Measurements from ENCODE around the gene NME7.
A peak's percentile ranks its signal among the peaks of the same experiment; 100 is the strongest.
"Not testable (repeated sequence)": the region's sequence is repeated elsewhere in the genome, so short reads cannot be mapped to it uniquely, and the experiment has no call there.

NME7 gene

DNA sequence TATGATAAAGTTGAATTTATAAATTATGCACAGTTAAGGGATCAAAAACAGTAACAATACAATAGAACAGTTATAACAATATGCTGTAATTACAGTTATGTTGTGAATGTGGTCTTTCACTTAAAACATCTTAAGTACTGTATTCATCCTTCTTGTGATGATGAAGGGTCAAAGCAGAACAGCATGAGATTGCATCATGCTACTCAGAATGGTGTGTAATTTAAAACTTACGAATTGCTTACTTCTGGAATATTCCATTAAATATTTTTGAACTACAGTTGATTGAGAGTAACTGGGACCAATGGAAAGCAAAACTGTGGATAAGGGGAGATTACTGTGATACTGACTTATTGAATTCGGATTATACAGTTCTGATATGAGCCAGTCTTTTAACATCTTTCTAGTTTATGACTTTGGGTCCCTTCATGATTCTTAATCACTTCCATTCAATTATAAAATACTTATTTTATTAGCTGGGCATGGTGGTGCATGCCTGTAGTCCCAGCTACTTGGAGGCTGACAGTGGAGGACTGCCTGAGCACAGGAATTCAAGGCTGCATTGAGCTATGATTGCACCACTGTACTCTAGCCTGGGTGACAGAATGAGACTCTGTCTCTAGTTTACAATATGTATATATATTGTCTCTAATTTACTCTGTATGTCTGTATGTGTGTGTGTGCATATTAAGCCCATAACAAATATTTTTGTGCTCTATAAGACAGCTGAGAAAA lies 217.9 kb downstream of the NME7 start:
- DNase-seq = no peak

DNA sequence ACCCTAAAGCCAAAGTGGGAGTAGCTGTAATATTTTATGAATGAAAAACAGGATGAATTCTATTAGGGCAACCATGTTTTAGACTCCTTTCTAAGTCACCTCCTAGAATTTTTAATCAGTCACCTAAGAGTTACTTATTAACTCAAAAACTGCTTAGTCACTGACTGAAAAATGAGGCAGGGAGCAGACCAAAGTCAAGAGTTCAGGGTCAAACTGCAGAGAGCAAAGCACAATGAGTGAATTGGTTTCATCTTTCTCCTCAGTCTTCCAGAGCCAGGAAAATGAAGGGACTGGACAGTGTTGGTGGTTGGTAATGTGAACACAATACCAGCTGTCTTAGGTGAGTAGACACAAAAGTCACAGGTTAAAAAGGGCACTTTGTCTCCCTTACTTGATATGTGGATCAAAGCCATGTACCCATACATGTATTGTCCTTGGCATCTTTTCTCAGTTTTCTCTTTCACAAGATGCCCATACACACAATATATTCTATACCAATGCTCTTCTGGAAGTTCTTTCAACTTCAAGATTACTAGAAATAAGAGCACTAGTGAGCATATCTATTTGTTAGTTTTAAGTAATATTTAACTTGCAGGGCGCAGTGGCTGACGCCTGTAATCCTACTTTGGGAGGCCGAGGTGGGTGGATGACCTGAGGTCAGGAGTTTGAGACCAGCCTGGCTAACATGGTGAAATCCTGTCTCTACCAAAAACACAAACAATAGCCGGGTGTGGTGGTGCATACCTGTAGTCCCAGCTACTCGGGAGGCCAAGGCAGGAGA lies 218.9 kb downstream of the NME7 start:
- DNase-seq = no peak

GRCh38 chr1:169146576-169147214 lies 220.9 kb downstream of the NME7 start:
- no peak for DNase-seq

DNA sequence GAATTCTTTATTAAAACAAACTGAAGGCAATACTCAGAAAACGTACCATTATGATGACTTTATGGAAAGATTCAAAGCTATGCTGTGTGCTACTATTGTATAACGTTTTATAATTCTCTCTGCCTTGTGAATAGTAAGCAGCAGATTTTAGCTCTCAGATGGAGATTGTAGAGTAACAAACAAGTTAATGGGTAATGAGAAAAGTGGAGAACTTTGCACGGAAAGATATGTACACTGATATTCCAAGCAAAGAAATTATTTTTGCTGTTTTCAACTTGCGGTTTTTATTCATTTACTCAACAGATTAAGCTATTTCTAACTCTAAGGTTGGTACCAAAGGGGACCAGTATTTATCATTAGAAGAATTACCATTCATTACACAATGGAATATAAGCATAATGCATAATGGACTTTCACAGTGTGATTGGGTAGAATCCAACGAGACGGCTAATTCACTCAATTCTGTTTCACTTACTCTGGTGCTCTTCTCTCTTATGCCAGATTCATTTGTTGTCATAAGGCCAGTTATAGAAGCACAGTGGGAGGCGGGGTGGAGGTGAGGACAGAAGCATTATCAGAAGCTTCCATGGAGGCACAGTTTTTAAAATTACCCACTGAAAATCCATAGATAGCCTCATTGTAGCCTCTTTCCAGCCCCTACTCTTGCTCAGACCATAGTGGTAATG lies 222.5 kb downstream of the NME7 start:
- peak; percentile 14 for DNase-seq

- DNase-seq = no peak
These were observed 223.6 kb downstream of the NME7 start for GRCh38 chr1:169143984-169144383.

- no peak for DNase-seq
These were observed 224.3 kb downstream of the NME7 start for GRCh38 chr1:169143346-169143745.

GRCh38 chr1:169142129-169142528 lies 225.5 kb downstream of the NME7 start:
- no peak for DNase-seq

DNA sequence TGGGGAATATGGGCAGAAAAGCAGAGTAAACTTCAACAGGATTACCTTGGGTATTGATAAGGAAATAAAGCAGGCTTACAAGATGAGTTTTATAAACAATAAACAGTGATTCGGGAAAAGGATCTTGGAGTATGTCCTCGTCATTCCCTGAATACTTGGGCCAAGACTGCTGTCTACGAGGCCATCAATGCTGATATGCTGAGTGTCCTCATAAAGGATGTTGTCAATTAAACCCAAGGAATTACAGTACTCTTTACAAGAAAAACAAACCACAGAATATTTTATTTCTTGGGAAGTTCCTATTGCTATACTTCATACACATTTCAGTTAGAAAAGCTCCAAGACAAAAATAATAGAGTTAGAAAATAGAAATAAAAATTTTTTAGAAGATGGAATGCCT lies 226.2 kb downstream of the NME7 start:
- DNase-seq = no peak

DNA sequence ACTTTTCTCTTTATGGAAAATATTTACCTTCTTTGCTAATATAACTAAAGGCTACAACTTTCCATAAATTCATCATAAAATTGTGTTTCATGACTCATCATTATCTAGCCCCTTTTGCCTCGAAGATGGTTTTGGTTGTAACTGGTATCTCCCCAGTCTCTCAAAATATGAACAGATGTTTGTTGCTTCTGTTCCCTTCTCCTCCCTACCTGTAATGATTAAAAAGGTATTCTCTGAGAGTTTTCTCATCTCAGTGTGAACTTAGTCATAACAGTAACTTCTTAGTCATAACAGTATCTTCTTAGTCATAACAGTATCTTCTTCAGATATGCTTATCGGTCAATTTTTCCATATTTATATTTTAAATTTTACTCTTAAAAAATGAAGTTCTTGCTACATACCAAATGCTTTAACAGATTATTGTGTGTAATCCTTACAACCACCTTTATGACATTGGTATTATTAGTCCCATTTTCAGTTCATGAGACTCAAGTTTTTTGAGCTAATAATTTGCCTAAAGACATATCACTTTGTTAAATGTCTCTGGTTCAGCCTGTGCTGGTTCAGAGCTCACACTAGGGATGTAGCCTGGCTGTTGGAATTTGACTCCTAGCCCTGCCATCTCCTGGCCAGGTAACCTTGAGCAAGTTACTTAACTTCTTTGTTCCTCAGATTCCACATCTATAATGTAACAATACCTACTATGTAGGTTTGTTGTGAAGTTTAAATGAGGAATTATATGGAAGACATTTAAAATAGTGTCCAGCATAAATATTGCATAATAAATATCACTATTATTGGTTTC lies 228.5 kb downstream of the NME7 start:
- DNase-seq = no peak

DNA sequence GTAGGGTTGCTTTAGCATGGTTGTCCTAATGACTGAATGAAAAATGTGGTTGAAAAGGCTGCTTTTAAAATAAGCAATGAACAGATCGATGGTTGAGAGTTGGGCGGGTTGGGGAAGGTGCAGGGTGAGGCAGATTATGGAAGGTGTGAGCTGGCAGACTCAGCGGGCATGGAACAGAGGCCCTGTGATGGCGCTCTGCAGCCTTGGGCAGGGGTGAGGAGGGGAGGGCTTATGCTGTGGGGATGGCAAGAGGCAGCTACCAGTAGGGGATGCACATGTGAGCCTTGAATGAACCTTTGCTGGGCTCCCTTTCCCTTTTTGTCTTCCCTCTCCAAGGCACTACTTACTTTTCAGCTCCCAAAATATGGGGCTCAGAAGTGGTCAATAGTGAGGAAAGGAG lies 230.2 kb downstream of the NME7 start:
- DNase-seq = no peak

- no peak for DNase-seq
These were observed 233.6 kb downstream of the NME7 start for GRCh38 chr1:169133801-169134502.

- no peak for DNase-seq
These were observed 234.4 kb downstream of the NME7 start for GRCh38 chr1:169133228-169133576.

GRCh38 chr1:169132512-169133227 lies 234.9 kb downstream of the NME7 start:
- DNase-seq = no peak

DNA sequence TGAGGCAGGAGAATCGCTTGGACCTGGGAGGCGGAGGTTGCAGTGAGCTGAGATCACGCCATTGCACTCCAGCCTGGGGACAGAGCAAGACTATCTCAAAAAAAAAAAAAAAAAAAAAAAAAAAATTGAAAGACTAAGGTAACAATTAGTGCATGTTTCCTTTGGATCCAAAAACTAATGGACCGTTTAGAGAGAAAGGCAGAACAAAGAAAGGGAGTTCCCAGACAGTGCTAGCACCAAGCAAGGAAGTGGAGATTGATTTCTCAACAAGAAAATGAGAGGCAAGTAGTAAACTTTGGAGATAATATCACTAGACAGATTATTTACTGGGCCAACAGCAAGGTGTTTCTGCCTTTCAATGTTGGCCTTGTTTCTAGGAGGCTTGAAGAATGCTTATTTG lies 236.9 kb downstream of the NME7 start:
- DNase-seq = no peak

DNA sequence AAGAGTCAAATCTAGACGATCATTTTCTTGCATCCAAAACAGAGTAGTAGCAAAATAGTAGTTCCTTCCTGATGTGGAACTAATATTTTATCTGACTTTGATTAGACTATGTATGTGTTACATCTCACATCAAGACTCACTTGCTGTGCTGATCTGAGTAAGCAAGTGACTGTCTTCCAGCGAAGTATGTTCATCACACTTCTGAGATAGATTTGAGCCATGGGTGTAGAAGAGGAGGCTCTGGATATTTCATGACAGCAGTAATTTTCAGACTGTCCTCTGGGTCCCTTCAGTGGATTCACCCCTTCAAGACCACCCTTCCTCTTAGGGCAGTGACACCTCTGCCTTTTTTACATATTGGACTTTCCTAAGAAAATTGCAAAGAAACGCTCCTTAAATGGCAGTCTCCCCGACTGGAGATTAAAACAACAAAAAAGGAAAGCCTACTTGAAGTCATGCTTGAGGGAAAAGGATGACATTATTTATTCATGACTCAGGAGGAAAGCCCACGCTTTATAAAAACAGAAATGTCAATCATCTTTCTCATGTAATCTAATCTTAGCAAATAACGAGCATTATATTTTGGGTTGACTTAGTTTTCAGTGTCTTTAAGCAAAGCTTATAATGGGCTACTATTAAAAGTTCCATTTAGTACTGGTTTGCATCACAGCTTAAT lies 238.3 kb downstream of the NME7 start:
- DNase-seq = no peak

DNA sequence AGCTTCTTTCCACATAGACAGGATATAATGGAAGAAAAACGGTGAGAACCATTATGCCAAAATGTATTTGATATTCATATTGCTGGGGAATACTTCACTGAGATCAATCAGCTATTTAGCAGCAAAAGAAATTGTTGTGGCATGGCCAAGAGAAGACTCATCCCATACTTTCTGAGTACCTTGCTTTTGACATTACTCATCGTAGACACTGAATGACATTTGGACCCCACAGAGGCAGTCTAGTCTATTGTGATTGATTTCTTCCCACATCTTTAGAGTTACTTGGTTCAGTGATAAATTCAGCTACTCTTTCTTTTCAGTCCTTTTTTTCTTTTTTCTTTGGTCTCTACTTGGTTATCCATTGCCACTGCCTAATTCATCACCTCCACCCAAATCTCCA lies 239.0 kb downstream of the NME7 start:
- no peak for DNase-seq

- DNase-seq = no peak
These were observed 240.3 kb downstream of the NME7 start for GRCh38 chr1:169127305-169127704.

DNA sequence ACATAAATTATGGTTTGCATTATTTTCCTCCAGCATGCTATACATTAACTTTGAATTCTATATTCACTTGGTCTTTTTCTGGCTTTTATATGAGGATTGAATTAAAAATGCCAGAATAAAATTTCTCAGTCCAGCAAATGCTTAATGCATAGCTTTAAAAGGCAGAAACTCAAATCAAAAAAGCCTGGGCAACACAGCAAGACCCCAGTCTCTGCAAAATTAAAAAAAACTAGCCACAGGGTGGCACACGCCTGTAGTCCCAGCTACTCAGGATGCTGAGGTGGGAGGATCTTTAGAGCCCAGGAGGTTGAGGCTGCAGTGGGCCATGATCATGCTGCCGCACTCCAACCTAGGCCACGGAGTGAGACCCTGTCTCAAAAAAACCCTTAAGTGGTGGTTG lies 241.3 kb downstream of the NME7 start:
- DNase-seq = no peak

- DNase-seq = not testable (repeated sequence)
These were observed 242.0 kb downstream of the NME7 start for GRCh38 chr1:169125597-169125996.

- DNase-seq = no peak
These were observed 243.1 kb downstream of the NME7 start for GRCh38 chr1:169124459-169124858.

DNA sequence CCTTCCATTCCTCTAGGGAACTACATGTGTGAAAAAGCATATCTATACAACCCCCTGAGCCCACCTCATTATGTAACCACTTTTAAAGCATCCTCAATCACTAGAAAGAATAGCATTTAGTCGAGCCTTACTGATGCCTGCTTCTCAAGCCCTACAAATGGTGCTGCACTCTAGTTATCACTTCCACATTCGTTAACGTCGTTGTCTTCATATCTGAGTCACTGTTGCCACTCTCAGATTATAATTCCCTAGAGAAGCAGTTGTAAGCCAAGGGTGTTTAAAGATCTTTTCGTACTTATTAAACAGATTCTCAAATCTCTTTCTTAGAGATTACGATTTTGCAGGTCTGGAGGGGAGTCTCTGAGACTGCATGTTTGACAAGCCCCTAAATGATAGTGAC lies 244.6 kb downstream of the NME7 start:
- no peak for DNase-seq
